ENCODE results near the gene BCL6B.

GRCh38 chr17:7035591-7036368, 12.9 kb downstream of the BCL6B start, which contains the start of gene SLC16A13:
- TF ChIP-seq, protein P1, sequence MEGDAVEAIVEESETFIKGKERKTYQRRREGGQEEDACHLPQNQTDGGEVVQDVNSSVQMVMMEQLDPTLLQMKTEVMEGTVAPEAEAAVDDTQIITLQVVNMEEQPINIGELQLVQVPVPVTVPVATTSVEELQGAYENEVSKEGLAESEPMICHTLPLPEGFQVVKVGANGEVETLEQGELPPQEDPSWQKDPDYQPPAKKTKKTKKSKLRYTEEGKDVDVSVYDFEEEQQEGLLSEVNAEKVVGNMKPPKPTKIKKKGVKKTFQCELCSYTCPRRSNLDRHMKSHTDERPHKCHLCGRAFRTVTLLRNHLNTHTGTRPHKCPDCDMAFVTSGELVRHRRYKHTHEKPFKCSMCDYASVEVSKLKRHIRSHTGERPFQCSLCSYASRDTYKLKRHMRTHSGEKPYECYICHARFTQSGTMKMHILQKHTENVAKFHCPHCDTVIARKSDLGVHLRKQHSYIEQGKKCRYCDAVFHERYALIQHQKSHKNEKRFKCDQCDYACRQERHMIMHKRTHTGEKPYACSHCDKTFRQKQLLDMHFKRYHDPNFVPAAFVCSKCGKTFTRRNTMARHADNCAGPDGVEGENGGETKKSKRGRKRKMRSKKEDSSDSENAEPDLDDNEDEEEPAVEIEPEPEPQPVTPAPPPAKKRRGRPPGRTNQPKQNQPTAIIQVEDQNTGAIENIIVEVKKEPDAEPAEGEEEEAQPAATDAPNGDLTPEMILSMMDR (IDR thresholded peaks at IDR 0.05): no peak
- TF ChIP-seq POLR2A (IDR thresholded peaks at IDR 0.05) (peak in 1 of 2 donors; percentile 53), EP300 (IDR thresholded peaks at IDR 0.05) (peak in 1 of 2 donors; percentile 64)
